Osteocyte (in vitro differentiated cells): ENCODE results near the gene PIEZO1. TPM values are rescaled to one million over a fixed set of nuclear protein-coding genes. Genes with fewer than 3 reads are reported as not detected.

Source experiments
- DNase-seq: peaks from one replicate; pipeline ENCODE4 v3.0.0; 2021; ENCODE audit warnings: mixed read lengths; ENCODE audit not compliant: unreplicated experiment; ENCODE audit errors: extremely low spot score
- H3K27ac Mint-ChIP-seq: one replicate; pipeline ENCODE4 v1.8.0; 2021; ENCODE audit warnings: mild to moderate bottlenecking, mixed read lengths; ENCODE audit not compliant: unreplicated experiment
- H3K27me3 Mint-ChIP-seq: one replicate; pipeline ENCODE4 v1.8.0; 2021; ENCODE audit warnings: mixed read lengths; ENCODE audit not compliant: unreplicated experiment
- H3K36me3 Mint-ChIP-seq: one replicate; pipeline ENCODE4 v1.8.0; 2021; ENCODE audit warnings: mixed read lengths; ENCODE audit not compliant: unreplicated experiment
- H3K4me1 Mint-ChIP-seq: one replicate; pipeline ENCODE4 v1.8.0; 2021; ENCODE audit warnings: mixed read lengths; ENCODE audit not compliant: unreplicated experiment
- H3K4me3 Mint-ChIP-seq: one replicate; pipeline ENCODE4 v1.8.0; 2021; ENCODE audit warnings: mild to moderate bottlenecking, moderate library complexity, mixed read lengths; ENCODE audit not compliant: unreplicated experiment
- H3K9me3 Mint-ChIP-seq: one replicate; pipeline ENCODE4 v1.8.0; 2021; ENCODE audit warnings: mixed read lengths; ENCODE audit not compliant: unreplicated experiment
- CTCF ChIP-seq: fragments of 200-600 bp; sonication (generic); IDR thresholded peaks from 2 replicates; pipeline ENCODE4 v1.5.0; 2021; ENCODE audit warnings: antibody characterized with exemption, mild to moderate bottlenecking, moderate library complexity
- total RNA-seq: library from RNA; stranded (reverse); gene quantifications from 2 replicates; pipeline ENCODE4 v1.2.1, GENCODE V29; 2021

Gene PIEZO1
- total RNA-seq, 1 donor from 2014 or later, result 165 TPM

GRCh38 chr16:88743693-88744576, 41.1 kb downstream of the PIEZO1 start:
- H3K9me3 Mint-ChIP-seq, result no peaks in the 10 kb centered on the region
- DNase-seq, result peak; percentile 93
- no peak overlapping the region for H3K4me3 Mint-ChIP-seq

GRCh38 chr16:88742896-88743605, 42.0 kb downstream of the PIEZO1 start:
- H3K9me3 Mint-ChIP-seq, result no peaks in the 10 kb centered on the region
- H3K27me3 Mint-ChIP-seq, result no peaks in the 10 kb centered on the region
- H3K4me3 Mint-ChIP-seq, result no peak overlapping the region
- DNase-seq, result no peak
- TF ChIP-seq CTCF, result no peak
- H3K27ac Mint-ChIP-seq, result no peak overlapping the region
- peaks cover 26% of the 10 kb centered on the region for H3K4me1 Mint-ChIP-seq
- peaks cover 3% of the 10 kb centered on the region for H3K36me3 Mint-ChIP-seq

More at GRCh38 chr16:88743693-88744576, 41.1 kb downstream of the PIEZO1 start:
- Mint-ChIP-seq H3K27ac (no peak overlapping the region), H3K4me1 (peaks cover 26% of the 10 kb centered on the region), H3K27me3 (no peaks in the 10 kb centered on the region), H3K36me3 (peaks cover under 1% of the 10 kb centered on the region)
- peak; percentile 95 for TF ChIP-seq CTCF

GRCh38 chr16:88741368-88741767, 43.7 kb downstream of the PIEZO1 start:
- Mint-ChIP-seq H3K4me1 (peaks cover 16% of the 10 kb centered on the region), H3K36me3 (peaks cover 3% of the 10 kb centered on the region), H3K4me3 (no peak overlapping the region), H3K27me3 (no peaks in the 10 kb centered on the region), H3K9me3 (no peaks in the 10 kb centered on the region), H3K27ac (no peak overlapping the region)
- no peak for TF ChIP-seq CTCF
- no peak for DNase-seq

- TF ChIP-seq CTCF, result no peak
- no peaks in the 10 kb centered on the region for H3K9me3 Mint-ChIP-seq
- no peak overlapping the region for H3K27ac Mint-ChIP-seq
- no peak overlapping the region for H3K4me3 Mint-ChIP-seq
- peaks cover 3% of the 10 kb centered on the region for H3K36me3 Mint-ChIP-seq
- DNase-seq, result no peak
- peaks cover 9% of the 10 kb centered on the region for H3K4me1 Mint-ChIP-seq
- H3K27me3 Mint-ChIP-seq, result no peaks in the 10 kb centered on the region
Measured at GRCh38 chr16:88740727-88741055, 44.3 kb downstream of the PIEZO1 start.
